Sciatic nerve (tissue), 2 donors: Measurements from ENCODE around the gene IQCE. TPM values are rescaled to one million over a fixed set of nuclear protein-coding genes. Genes with fewer than 3 reads are reported as not detected.

ENCODE experiments used
- ATAC-seq: fragments of 200-7000 bp; cut with Tn5 transposase; one replicate; pipeline ENCODE4 v1.9.1; 2020; ENCODE audit warnings: mild to moderate bottlenecking, moderate library complexity
- DNase-seq: peaks from one replicate; pipeline ENCODE4 v3.0.0-alpha.2; 2020; ENCODE audit warnings: low spot score
- intact Hi-C: fragments of 100-400 bp; cut with DNase I; formaldehyde crosslinking; loops from one replicate; pipeline ENCODE4 v1.14.2; 2022
- total RNA-seq: library from RNA; stranded (reverse); fragmentation: NEBNext Ultra II Directional; extraction: Animal tissue kit (Norgen Biotek cat#: 25700); gene quantifications from one replicate; pipeline ENCODE4 v1.2.1, GENCODE V29; 2021
- donor health status: DM: no; HTN: no; CAD: no.
- donor health status: DM: no; HTN: no; CAD: no.

IQCE gene
- 21.4 TPM for total RNA-seq

GRCh38 chr7:2558629-2559282, at the start of gene IQCE:
Gene IQCE (plus strand): TSS chr7:2558979. CDS start chr7:2559182, 203 bp downstream.
- intact Hi-C loops, result no loop called here
- DNase-seq (peak; percentile 97), ATAC-seq (peak; percentile 77)

GRCh38 chr7:2509298-2509906, 49.4 kb upstream of the IQCE start:
- ATAC-seq, result no peak

GRCh38 chr7:2510130-2510776, 48.5 kb upstream of the IQCE start:
- DNase-seq, result no peak
- intact Hi-C loops, result no loop called here
- ATAC-seq, result no peak

More at GRCh38 chr7:2509298-2509906, 49.4 kb upstream of the IQCE start:
- intact Hi-C loops, result no loop called here
- no peak for DNase-seq

- intact Hi-C loops, result no loop called here
- DNase-seq (no peak), ATAC-seq (peak; percentile 4)
These were observed 47.6 kb upstream of the IQCE start for GRCh38 chr7:2510909-2511768.

GRCh38 chr7:2511769-2512168, 47.0 kb upstream of the IQCE start:
- ATAC-seq (no peak), DNase-seq (no peak)
- intact Hi-C loops, result no loop called here

- intact Hi-C loops, result no loop called here
- no peak for ATAC-seq
- no peak for DNase-seq
These were observed 46.6 kb upstream of the IQCE start for GRCh38 chr7:2512179-2512661.

- no peak for ATAC-seq
- intact Hi-C loops, result no loop called here
- DNase-seq, result no peak
These were observed 46.1 kb upstream of the IQCE start for GRCh38 chr7:2512713-2513112.

- DNase-seq (no peak), ATAC-seq (no peak)
- intact Hi-C loops, result no loop called here
These were observed 45.1 kb upstream of the IQCE start for GRCh38 chr7:2513702-2514101.

GRCh38 chr7:2514473-2515423, 44.0 kb upstream of the IQCE start:
- intact Hi-C loops, result no loop called here
- DNase-seq (no peak), ATAC-seq (no peak)

- intact Hi-C loops, result no loop called here
- DNase-seq (no peak), ATAC-seq (no peak)
These were observed 43.2 kb upstream of the IQCE start for GRCh38 chr7:2515424-2516193.

- DNase-seq, result no peak
- intact Hi-C loops, result no loop called here
- ATAC-seq, result no peak
These were observed 42.6 kb upstream of the IQCE start for GRCh38 chr7:2516194-2516555.

- no peak for ATAC-seq
- intact Hi-C loops, result no loop called here
- DNase-seq, result no peak
These were observed 41.8 kb upstream of the IQCE start for GRCh38 chr7:2517026-2517425.

- DNase-seq, result no peak
- intact Hi-C loops, result no loop called here
- no peak for ATAC-seq
These were observed 40.9 kb upstream of the IQCE start for GRCh38 chr7:2517678-2518507.

GRCh38 chr7:2518737-2519118, 40.1 kb upstream of the IQCE start:
- DNase-seq (no peak), ATAC-seq (no peak)
- intact Hi-C loops, result no loop called here

GRCh38 chr7:2519119-2519930, 39.5 kb upstream of the IQCE start, which contains the start of gene LFNG:
Gene LFNG (plus strand): TSS chr7:2519774. CDS start chr7:2519862, 88 bp downstream.
- intact Hi-C loops, result no loop called here
- ATAC-seq (peak; percentile 90), DNase-seq (peak; percentile 92)

- DNase-seq (no peak), ATAC-seq (no peak)
- intact Hi-C loops, result no loop called here
These were observed 38.5 kb upstream of the IQCE start for GRCh38 chr7:2520131-2520760.
